ENCODE measurements around the gene SLC16A11.

SLC16A11 gene

DNA sequence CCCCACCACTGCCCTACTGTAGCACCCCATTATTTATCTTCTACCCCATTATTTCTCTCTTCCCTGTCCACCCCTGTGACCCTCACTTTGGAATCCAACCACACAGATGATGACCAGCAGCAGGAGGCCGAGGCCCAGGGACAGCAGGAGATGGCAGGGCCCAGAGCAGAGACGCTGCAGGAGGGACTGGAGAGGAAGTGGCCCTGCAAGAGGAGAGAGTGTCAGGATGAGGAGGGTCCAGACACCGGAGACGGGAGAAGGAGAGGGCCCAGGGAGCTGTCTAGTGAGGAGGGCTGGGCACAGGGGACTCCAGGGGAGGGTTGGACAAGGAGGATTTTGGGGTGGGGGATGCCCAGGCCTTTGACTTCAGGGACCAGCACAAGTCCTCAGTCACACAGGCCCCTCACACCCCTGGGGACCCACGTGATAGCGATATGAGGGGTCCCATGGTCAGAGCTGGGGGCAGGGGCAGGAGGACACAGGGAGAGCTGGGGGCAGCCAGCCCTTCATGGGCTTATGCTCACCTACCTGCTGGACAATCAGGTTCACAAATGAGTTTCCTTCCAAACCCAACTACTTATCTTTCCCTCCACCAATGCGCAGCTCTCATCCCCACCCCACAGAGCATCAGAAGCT, 34.1 kb upstream of the SLC16A11 start:
- Histone ChIP-seq H3K4me1 (ENCODE audit: control insufficient read depth, insufficient read depth, low read length) (no peaks in the 10 kb centered on the region), H3K27me3 (ENCODE audit: control insufficient read depth in 1 of 2, insufficient read depth in 2 of 2, low read length in 2 of 2) (no peaks in the 10 kb centered on the region), H3K4me3 (ENCODE audit: low read length in 2 of 2) (no peak overlapping the region), H3K27ac (ENCODE audit: low read length) (no peak overlapping the region), H3K9me3 (ENCODE audit: control insufficient read depth in 2 of 2, low read length in 2 of 2) (no peaks in the 10 kb centered on the region), H3K36me3 (ENCODE audit: control insufficient read depth in 2 of 2, insufficient read depth in 2 of 2, low read length in 2 of 2) (no peaks in the 10 kb centered on the region), H3K9ac (ENCODE audit: low read length in 2 of 2) (no peak overlapping the region)

DNA sequence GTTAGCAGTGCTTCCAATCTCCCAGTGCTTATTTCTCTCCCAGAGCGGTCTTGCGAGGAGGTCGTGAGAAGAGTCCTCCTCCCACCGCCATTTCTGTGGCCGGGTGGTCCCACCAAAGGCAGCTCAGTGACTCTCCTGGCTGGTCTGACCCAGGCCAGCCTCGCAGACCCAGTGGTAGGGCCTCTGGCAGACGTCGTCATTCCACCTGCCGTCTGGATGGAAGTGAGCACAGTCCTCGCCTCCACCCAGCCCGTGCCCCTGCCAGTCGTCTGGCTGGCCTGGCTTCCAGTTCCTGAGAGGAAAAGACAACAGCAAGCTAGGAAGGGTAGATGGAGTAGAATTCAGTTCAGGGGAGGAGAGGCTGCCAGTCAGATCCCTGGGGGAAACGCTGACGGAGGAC, 31.0 kb upstream of the SLC16A11 start:
- H3K9me3 ChIP-seq (ENCODE audit: control insufficient read depth in 2 of 2, low read length in 2 of 2): no peaks in the 10 kb centered on the region
- no peaks in the 10 kb centered on the region for H3K4me1 ChIP-seq (ENCODE audit: control insufficient read depth, insufficient read depth, low read length)
- H3K9ac ChIP-seq (ENCODE audit: low read length in 2 of 2): no peak overlapping the region
- no peaks in the 10 kb centered on the region for H3K36me3 ChIP-seq (ENCODE audit: control insufficient read depth in 2 of 2, insufficient read depth in 2 of 2, low read length in 2 of 2)
- H3K27ac ChIP-seq (ENCODE audit: low read length): no peak overlapping the region
- H3K4me3 ChIP-seq (ENCODE audit: low read length in 2 of 2): no peak overlapping the region
- peaks cover 0 to 2% of the 10 kb centered on the region in 2 donors for H3K27me3 ChIP-seq (ENCODE audit: control insufficient read depth in 1 of 2, insufficient read depth in 2 of 2, low read length in 2 of 2)

DNA sequence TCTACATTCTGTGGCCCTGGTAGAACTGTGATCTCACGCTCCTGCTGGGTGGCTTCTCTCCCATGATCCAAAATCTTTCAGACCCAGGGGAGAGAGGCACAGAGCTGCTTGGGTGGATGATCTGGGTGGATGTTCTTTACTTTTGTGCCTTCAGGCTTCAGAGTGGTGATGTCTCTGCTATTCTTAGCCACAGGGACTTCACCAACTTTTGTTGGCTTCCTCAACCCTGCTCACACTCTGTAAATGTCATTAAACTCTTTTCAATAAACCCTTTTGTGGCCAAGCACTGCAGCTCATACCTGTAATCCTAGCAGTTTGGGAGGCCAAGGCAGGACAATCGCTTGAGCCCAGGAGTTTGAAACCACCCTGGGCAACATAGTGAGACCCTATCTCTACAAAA, 28.5 kb upstream of the SLC16A11 start:
- Histone ChIP-seq H3K9ac (ENCODE audit: low read length in 2 of 2) (no peak overlapping the region), H3K9me3 (ENCODE audit: control insufficient read depth in 2 of 2, low read length in 2 of 2) (peaks cover 6 to 8% of the 10 kb centered on the region in 2 donors), H3K4me3 (ENCODE audit: low read length in 2 of 2) (no peak overlapping the region), H3K36me3 (ENCODE audit: control insufficient read depth in 2 of 2, insufficient read depth in 2 of 2, low read length in 2 of 2) (no peaks in the 10 kb centered on the region), H3K27ac (ENCODE audit: low read length) (no peak overlapping the region), H3K4me1 (ENCODE audit: control insufficient read depth, insufficient read depth, low read length) (no peaks in the 10 kb centered on the region), H3K27me3 (ENCODE audit: control insufficient read depth in 1 of 2, insufficient read depth in 2 of 2, low read length in 2 of 2) (peaks cover 0 to 5% of the 10 kb centered on the region in 2 donors)

DNA sequence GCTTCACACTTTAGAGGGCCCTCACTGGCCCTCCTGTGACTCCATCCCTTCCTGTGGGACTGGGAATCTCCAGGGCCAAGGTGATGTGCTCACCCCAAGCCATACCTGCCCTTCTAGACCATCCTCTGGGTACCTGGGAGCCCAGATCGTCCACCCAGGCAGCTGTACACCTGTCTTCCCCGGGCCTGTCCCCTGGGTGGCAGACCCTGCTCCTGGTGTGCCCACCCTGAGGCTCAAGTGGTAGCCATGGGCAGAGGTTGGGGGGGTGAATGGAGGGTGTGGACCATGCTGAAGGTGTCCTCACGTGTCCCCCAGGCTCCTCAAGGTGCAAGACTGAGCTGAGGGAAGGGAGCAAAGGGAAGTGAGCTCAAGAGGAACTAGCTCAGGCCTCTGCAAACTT, 26.8 kb upstream of the SLC16A11 start:
- H3K9ac ChIP-seq (ENCODE audit: low read length in 2 of 2): no peak overlapping the region
- no peaks in the 10 kb centered on the region for H3K36me3 ChIP-seq (ENCODE audit: control insufficient read depth in 2 of 2, insufficient read depth in 2 of 2, low read length in 2 of 2)
- peaks cover 0 to 6% of the 10 kb centered on the region in 2 donors for H3K27me3 ChIP-seq (ENCODE audit: control insufficient read depth in 1 of 2, insufficient read depth in 2 of 2, low read length in 2 of 2)
- H3K4me1 ChIP-seq (ENCODE audit: control insufficient read depth, insufficient read depth, low read length): no peaks in the 10 kb centered on the region
- H3K4me3 ChIP-seq (ENCODE audit: low read length in 2 of 2): no peak overlapping the region
- peaks cover 6 to 8% of the 10 kb centered on the region in 2 donors for H3K9me3 ChIP-seq (ENCODE audit: control insufficient read depth in 2 of 2, low read length in 2 of 2)
- H3K27ac ChIP-seq (ENCODE audit: low read length): no peak overlapping the region

DNA sequence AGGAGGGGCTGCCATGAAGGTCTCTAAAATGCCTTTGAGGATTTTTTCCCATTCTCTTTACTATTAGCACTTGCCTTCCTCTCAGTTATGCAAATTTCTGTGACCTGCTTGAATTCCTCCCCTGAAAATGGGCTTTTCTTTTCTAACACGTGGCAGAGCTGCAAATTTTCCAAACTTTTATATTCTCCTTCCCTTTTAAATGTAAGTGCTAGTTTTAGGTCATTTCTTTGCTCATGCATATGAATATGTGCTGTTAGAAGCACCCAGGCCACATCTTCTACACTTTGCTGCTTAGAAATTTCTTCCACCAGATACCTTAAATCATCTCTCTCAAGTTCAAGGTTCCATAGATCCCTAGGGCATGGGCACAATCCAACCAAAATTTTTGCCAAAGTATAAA, 24.4 kb upstream of the SLC16A11 start:
- peaks cover 6 to 8% of the 10 kb centered on the region in 2 donors for H3K9me3 ChIP-seq (ENCODE audit: control insufficient read depth in 2 of 2, low read length in 2 of 2)
- peaks cover 0 to 11% of the 10 kb centered on the region in 2 donors for H3K27me3 ChIP-seq (ENCODE audit: control insufficient read depth in 1 of 2, insufficient read depth in 2 of 2, low read length in 2 of 2)
- H3K9ac ChIP-seq (ENCODE audit: low read length in 2 of 2): no peak overlapping the region
- no peak overlapping the region for H3K27ac ChIP-seq (ENCODE audit: low read length)
- H3K36me3 ChIP-seq (ENCODE audit: control insufficient read depth in 2 of 2, insufficient read depth in 2 of 2, low read length in 2 of 2): no peaks in the 10 kb centered on the region
- H3K4me3 ChIP-seq (ENCODE audit: low read length in 2 of 2): no peak overlapping the region
- H3K4me1 ChIP-seq (ENCODE audit: control insufficient read depth, insufficient read depth, low read length): no peaks in the 10 kb centered on the region

DNA sequence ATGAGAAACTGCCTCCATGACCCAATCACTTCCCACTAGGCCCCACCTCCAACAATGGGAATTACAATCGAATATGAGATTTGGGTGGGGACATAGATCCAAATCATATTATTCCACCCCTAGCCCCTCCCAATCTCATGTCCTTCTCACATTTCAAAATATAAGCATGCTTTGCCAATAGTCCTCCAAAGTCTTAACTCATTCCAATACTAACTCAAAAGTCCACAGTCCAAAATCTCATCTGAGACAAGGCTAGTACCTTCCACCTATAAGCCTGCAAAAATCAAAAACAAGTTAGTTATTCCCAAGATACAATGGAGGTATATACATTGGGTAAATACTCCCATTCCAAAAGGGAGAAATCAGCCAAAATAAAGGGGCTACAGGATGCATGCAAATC, 23.3 kb upstream of the SLC16A11 start:
- Histone ChIP-seq H3K27me3 (ENCODE audit: control insufficient read depth in 1 of 2, insufficient read depth in 2 of 2, low read length in 2 of 2) (peaks cover 0 to 11% of the 10 kb centered on the region in 2 donors), H3K4me3 (ENCODE audit: low read length in 2 of 2) (no peak overlapping the region), H3K9ac (ENCODE audit: low read length in 2 of 2) (no peak overlapping the region), H3K27ac (ENCODE audit: low read length) (no peak overlapping the region), H3K9me3 (ENCODE audit: control insufficient read depth in 2 of 2, low read length in 2 of 2) (peaks cover 6 to 8% of the 10 kb centered on the region in 2 donors), H3K4me1 (ENCODE audit: control insufficient read depth, insufficient read depth, low read length) (no peaks in the 10 kb centered on the region), H3K36me3 (ENCODE audit: control insufficient read depth in 2 of 2, insufficient read depth in 2 of 2, low read length in 2 of 2) (no peaks in the 10 kb centered on the region)

DNA sequence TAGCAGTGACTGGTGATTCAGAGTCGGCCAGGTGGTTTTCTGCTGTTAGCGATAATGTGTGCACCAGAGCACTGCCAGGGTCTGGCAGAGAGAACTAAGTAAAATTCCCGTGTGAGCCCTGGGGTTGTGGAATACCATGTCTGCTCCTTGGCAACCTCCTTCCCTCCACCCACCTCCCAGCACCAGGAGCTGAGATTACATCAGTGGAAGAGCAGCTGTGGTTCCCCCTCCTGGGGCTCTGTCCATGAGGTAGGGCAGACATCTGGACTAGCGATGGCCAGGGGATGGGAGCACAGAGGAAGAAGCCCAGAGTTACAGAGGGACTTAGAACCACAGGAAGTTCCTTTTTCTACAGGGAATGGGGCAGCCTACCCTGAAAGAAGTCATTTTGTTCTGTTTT, 20.4 kb upstream of the SLC16A11 start:
- Histone ChIP-seq H3K4me3 (ENCODE audit: low read length in 2 of 2) (no peak overlapping the region), H3K4me1 (ENCODE audit: control insufficient read depth, insufficient read depth, low read length) (no peaks in the 10 kb centered on the region), H3K36me3 (ENCODE audit: control insufficient read depth in 2 of 2, insufficient read depth in 2 of 2, low read length in 2 of 2) (no peaks in the 10 kb centered on the region), H3K27me3 (ENCODE audit: control insufficient read depth in 1 of 2, insufficient read depth in 2 of 2, low read length in 2 of 2) (peaks cover 3 to 10% of the 10 kb centered on the region in 2 donors), H3K9me3 (ENCODE audit: control insufficient read depth in 2 of 2, low read length in 2 of 2) (peaks cover 6 to 8% of the 10 kb centered on the region in 2 donors), H3K9ac (ENCODE audit: low read length in 2 of 2) (no peak overlapping the region), H3K27ac (ENCODE audit: low read length) (no peak overlapping the region)

DNA sequence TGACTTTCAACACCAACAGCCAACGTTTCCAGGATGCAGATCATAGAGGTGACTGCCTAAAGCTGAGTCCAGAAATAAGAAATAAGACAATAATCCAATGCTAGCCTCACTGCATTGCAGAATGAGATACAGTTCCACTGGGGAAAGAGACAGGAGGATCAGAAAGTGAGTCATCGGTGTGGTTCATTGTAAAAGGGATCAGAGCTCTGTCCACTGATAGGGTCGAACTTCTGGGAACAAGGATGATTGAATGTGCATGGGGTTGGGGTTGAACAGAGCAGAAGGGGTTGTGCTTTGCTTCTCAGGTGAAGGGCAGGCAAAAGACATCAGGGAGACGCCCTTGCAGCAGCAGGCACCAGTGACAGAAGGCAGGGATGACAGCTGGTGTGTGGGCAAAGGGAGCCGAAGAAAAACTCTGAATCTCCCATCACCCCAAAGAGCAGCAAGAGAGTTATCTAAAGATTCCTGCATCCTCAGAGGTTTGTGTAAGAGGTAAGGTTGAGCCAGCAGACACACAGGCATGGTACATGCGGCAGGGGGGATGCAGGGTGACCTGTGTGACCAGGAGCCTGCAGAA, 19.7 kb upstream of the SLC16A11 start:
- H3K4me3 ChIP-seq (ENCODE audit: low read length in 2 of 2): no peak overlapping the region

DNA sequence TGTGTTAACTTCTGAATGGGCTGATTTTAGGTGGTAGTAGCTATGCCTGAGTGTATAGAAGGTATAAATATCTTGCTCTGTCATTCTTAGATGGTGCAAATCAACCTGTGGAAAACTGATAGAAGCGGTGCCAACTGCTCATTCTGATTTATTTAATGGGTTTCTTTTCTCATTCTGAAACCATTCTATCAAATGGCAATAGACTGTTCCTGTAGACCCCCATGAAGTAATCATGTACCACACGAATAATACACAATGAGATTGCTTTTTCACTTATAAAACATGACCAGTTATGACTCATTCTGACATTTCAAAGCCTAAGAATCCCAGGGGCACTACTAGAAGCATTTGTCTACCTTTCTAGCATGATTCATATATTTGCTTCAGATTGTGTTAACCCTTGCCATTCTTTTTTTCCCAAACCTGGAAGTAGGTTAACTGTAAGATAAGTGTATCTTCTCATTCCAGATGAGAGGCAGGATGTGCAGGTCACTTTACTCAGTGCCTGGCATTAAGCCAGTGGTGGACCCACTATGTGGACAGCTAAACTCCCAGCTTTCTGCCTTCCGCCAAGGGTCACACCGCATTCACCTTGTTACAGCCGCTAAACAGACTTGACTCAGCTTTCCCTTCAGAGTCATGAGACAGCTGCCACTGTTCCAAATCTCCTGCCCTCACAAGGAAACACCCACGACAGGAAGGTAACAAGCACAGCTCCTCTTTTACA, 16.4 kb upstream of the SLC16A11 start:
- H3K4me1 ChIP-seq (ENCODE audit: control insufficient read depth, insufficient read depth, low read length): no peaks in the 10 kb centered on the region
- H3K9ac ChIP-seq (ENCODE audit: low read length in 2 of 2): no peak overlapping the region
- H3K27ac ChIP-seq (ENCODE audit: low read length): no peak overlapping the region
- H3K4me3 ChIP-seq (ENCODE audit: low read length in 2 of 2): no peak overlapping the region
- H3K36me3 ChIP-seq (ENCODE audit: control insufficient read depth in 2 of 2, insufficient read depth in 2 of 2, low read length in 2 of 2): no peaks in the 10 kb centered on the region
- H3K27me3 ChIP-seq (ENCODE audit: control insufficient read depth in 1 of 2, insufficient read depth in 2 of 2, low read length in 2 of 2): peaks cover 3 to 6% of the 10 kb centered on the region in 2 donors
- H3K9me3 ChIP-seq (ENCODE audit: control insufficient read depth in 2 of 2, low read length in 2 of 2): no peaks in the 10 kb centered on the region

More for the DNA sequence above, 19.7 kb upstream of the SLC16A11 start:
- H3K9me3 ChIP-seq (ENCODE audit: control insufficient read depth in 2 of 2, low read length in 2 of 2): peaks cover 2 to 6% of the 10 kb centered on the region in 2 donors
- no peak overlapping the region for H3K9ac ChIP-seq (ENCODE audit: low read length in 2 of 2)
- no peak overlapping the region for H3K27ac ChIP-seq (ENCODE audit: low read length)
- H3K4me1 ChIP-seq (ENCODE audit: control insufficient read depth, insufficient read depth, low read length): no peaks in the 10 kb centered on the region
- H3K27me3 ChIP-seq (ENCODE audit: control insufficient read depth in 1 of 2, insufficient read depth in 2 of 2, low read length in 2 of 2): peaks cover 3 to 10% of the 10 kb centered on the region in 2 donors
- no peaks in the 10 kb centered on the region for H3K36me3 ChIP-seq (ENCODE audit: control insufficient read depth in 2 of 2, insufficient read depth in 2 of 2, low read length in 2 of 2)

DNA sequence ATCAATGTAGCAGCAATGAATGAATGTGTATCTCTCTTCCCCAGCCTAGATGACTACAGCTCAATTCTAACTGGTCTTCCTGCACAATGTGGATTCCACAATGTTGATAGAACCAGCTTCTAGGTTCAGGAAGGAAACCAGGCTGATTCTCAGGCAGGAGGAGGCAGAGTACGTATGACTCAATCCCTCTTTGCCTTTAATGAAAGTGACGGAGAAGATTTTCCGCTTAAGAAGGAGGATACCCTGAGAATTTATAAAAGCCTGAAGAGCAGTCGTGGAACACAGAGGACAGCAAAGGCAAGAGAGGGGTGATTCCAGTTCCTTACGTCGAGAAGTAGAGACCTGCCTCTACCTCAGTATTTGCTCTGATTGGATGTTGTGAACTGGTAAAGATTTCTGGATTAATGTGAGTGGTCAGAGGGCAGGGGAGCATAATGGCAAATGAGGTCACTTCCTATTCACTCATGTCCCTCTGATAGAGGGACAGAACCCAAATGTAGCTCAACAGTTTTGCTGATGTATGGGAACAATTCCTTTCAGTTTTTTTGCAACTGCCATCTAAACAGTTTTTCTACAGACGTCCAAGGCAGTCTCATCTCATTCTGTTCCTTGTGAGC, 15.0 kb upstream of the SLC16A11 start:
- Histone ChIP-seq H3K4me3 (ENCODE audit: low read length in 2 of 2) (no peak overlapping the region), H3K9ac (ENCODE audit: low read length in 2 of 2) (no peak overlapping the region), H3K27ac (ENCODE audit: low read length) (no peak overlapping the region), H3K4me1 (ENCODE audit: control insufficient read depth, insufficient read depth, low read length) (no peaks in the 10 kb centered on the region), H3K36me3 (ENCODE audit: control insufficient read depth in 2 of 2, insufficient read depth in 2 of 2, low read length in 2 of 2) (no peaks in the 10 kb centered on the region), H3K27me3 (ENCODE audit: control insufficient read depth in 1 of 2, insufficient read depth in 2 of 2, low read length in 2 of 2) (peaks cover 3% of the 10 kb centered on the region in 2 donors), H3K9me3 (ENCODE audit: control insufficient read depth in 2 of 2, low read length in 2 of 2) (no peaks in the 10 kb centered on the region)
